Muscle layer of duodenum (tissue), 2 donors: Measurements from ENCODE around the gene HAP1.
"Not testable (repeated sequence)": the region's sequence is repeated elsewhere in the genome, so short reads cannot be mapped to it uniquely, and the experiment has no call there.

Source experiments
- H3K27ac ChIP-seq: one replicate; pipeline ENCODE4 v1.7.0; 2013; ENCODE audit warnings: mild to moderate bottlenecking, low read length
- H3K27me3 ChIP-seq: one replicate; pipeline ENCODE4 v1.7.0; 2013; ENCODE audit warnings: low read depth, mild to moderate bottlenecking, control low read depth, low read length
- H3K36me3 ChIP-seq, 2 donors: one replicate each; pipeline ENCODE4 v1.7.0; 2013; ENCODE audit warnings: low read length in 2 of 2, control low read depth in 1 of 2, mild to moderate bottlenecking in 1 of 2; ENCODE audit not compliant: insufficient read depth in 2 of 2, control insufficient read depth in 1 of 2
- H3K4me1 ChIP-seq, 2 donors: one replicate each; pipeline ENCODE4 v1.7.0; 2013; ENCODE audit warnings: low read length in 2 of 2, mild to moderate bottlenecking in 2 of 2, control low read depth in 1 of 2, moderate library complexity in 1 of 2; ENCODE audit not compliant: insufficient read depth in 2 of 2, control insufficient read depth in 1 of 2
- H3K4me3 ChIP-seq, 2 donors: one replicate each; pipeline ENCODE4 v1.7.0; 2013; ENCODE audit warnings: low read length in 2 of 2, low read depth in 1 of 2, mild to moderate bottlenecking in 1 of 2
- H3K9me3 ChIP-seq, 2 donors: one replicate each; pipeline ENCODE4 v1.7.0; 2013; ENCODE audit warnings: low read length in 2 of 2, control low read depth in 1 of 2, mild to moderate bottlenecking in 1 of 2; ENCODE audit not compliant: control insufficient read depth in 1 of 2
- donor health status: healthy.

HAP1 gene

GRCh38 chr17:41723801-41724475 is 10.5 kb downstream of the HAP1 start:
- no peak overlapping the region for H3K27ac ChIP-seq
- H3K9me3 ChIP-seq: no peaks in the 10 kb centered on the region

GRCh38 chr17:41722231-41722630 is 12.2 kb downstream of the HAP1 start:
- no peaks in the 10 kb centered on the region for H3K27me3 ChIP-seq
- no peaks in the 10 kb centered on the region for H3K36me3 ChIP-seq
- H3K4me1 ChIP-seq: no peaks in the 10 kb centered on the region
- H3K4me3 ChIP-seq: no peak overlapping the region
- H3K9me3 ChIP-seq: no peaks in the 10 kb centered on the region
- H3K27ac ChIP-seq: no peak overlapping the region

More at GRCh38 chr17:41723801-41724475, 10.5 kb downstream of the HAP1 start:
- Histone ChIP-seq H3K27me3 (no peaks in the 10 kb centered on the region), H3K36me3 (no peaks in the 10 kb centered on the region), H3K4me3 (no peak overlapping the region), H3K4me1 (no peaks in the 10 kb centered on the region)

- H3K36me3 ChIP-seq: no peaks in the 10 kb centered on the region
- H3K4me1 ChIP-seq: no peaks in the 10 kb centered on the region
- no peaks in the 10 kb centered on the region for H3K27me3 ChIP-seq
- no peak overlapping the region for H3K4me3 ChIP-seq
- no peak overlapping the region for H3K27ac ChIP-seq
- H3K9me3 ChIP-seq: no peaks in the 10 kb centered on the region
Observed at GRCh38 chr17:41718287-41718645, 16.2 kb downstream of the HAP1 start.

GRCh38 chr17:41717408-41718286 is 16.8 kb downstream of the HAP1 start:
- Histone ChIP-seq H3K36me3 (no peaks in the 10 kb centered on the region), H3K9me3 (no peaks in the 10 kb centered on the region), H3K27me3 (no peaks in the 10 kb centered on the region), H3K27ac (no peak overlapping the region), H3K4me1 (no peaks in the 10 kb centered on the region), H3K4me3 (no peak overlapping the region)

- no peak within 1 kb of the TSS for H3K4me3 ChIP-seq
- no peaks in the 10 kb centered on the region for H3K36me3 ChIP-seq
- H3K4me1 ChIP-seq: no peaks in the 10 kb centered on the region
- no peaks in the 10 kb centered on the region for H3K9me3 ChIP-seq
- H3K27ac ChIP-seq: no peak within 1 kb of the TSS
- no peaks in the 10 kb centered on the region for H3K27me3 ChIP-seq
Observed at GRCh38 chr17:41711669-41712400, 22.6 kb downstream of the HAP1 start, which contains the start of gene GAST. TSS of gene GAST (plus strand) at chr17:41712331. CDS start at chr17:41715437, 3,106 bp downstream.

- Histone ChIP-seq H3K9me3 (no peaks in the 10 kb centered on the region), H3K27ac (no peak overlapping the region), H3K4me1 (no peaks in the 10 kb centered on the region), H3K27me3 (no peaks in the 10 kb centered on the region), H3K4me3 (no peak overlapping the region), H3K36me3 (no peaks in the 10 kb centered on the region)
Observed at GRCh38 chr17:41710472-41711090, 23.9 kb downstream of the HAP1 start.

GRCh38 chr17:41707803-41708669 is 26.4 kb downstream of the HAP1 start:
- Histone ChIP-seq H3K27ac (no peak overlapping the region), H3K27me3 (no peaks in the 10 kb centered on the region), H3K4me1 (no peaks in the 10 kb centered on the region), H3K4me3 (no peak overlapping the region), H3K36me3 (no peaks in the 10 kb centered on the region), H3K9me3 (no peaks in the 10 kb centered on the region)

GRCh38 chr17:41705271-41705991 is 29.0 kb downstream of the HAP1 start:
- Histone ChIP-seq H3K27me3 (no peaks in the 10 kb centered on the region), H3K27ac (no peak overlapping the region)

GRCh38 chr17:41702712-41703111 is 31.7 kb downstream of the HAP1 start:
- Histone ChIP-seq H3K27me3 (no peaks in the 10 kb centered on the region), H3K4me1 (peaks cover 0 to under 1% of the 10 kb centered on the region in 2 donors), H3K36me3 (no peaks in the 10 kb centered on the region), H3K4me3 (no peak overlapping the region), H3K27ac (no peak overlapping the region), H3K9me3 (no peaks in the 10 kb centered on the region)

More at GRCh38 chr17:41705271-41705991, 29.0 kb downstream of the HAP1 start:
- H3K9me3 ChIP-seq: no peaks in the 10 kb centered on the region
- H3K36me3 ChIP-seq: no peaks in the 10 kb centered on the region
- H3K4me1 ChIP-seq: no peaks in the 10 kb centered on the region
- no peak overlapping the region for H3K4me3 ChIP-seq

GRCh38 chr17:41700843-41701242 is 33.6 kb downstream of the HAP1 start:
- H3K36me3 ChIP-seq, H3K9me3 ChIP-seq, H3K4me3 ChIP-seq, H3K27me3 ChIP-seq, H3K27ac ChIP-seq: not testable (repeated sequence)
- H3K4me1 ChIP-seq: peaks cover 9 to 18% of the 10 kb centered on the region in 2 donors
